Measurements from ENCODE around the gene HSPB7.

The HSPB7 gene

GRCh38 chr1:15998929-15999328 is 18.9 kb downstream of the HSPB7 start:
- no peak for TF ChIP-seq CTCF (IDR thresholded peaks at IDR 0.05; ENCODE audit: low read depth, low read length)
- DNase-seq (ENCODE audit: low read depth in 2 of 2): no peak

GRCh38 chr1:15997637-15998280 is 20.1 kb downstream of the HSPB7 start:
- no peak for DNase-seq (ENCODE audit: low read depth in 2 of 2)
- H3K4me3 ChIP-seq (replicated peaks in 1 of 2; ENCODE audit: low read depth in 2 of 2, low read length in 2 of 2): no peak overlapping the region
- TF ChIP-seq CTCF (IDR thresholded peaks at IDR 0.05; ENCODE audit: low read depth, low read length): no peak

More at GRCh38 chr1:15998929-15999328, 18.9 kb downstream of the HSPB7 start:
- no peak overlapping the region for H3K4me3 ChIP-seq (replicated peaks in 1 of 2; ENCODE audit: low read depth in 2 of 2, low read length in 2 of 2)

GRCh38 chr1:15997076-15997585 is 20.7 kb downstream of the HSPB7 start:
- TF ChIP-seq CTCF (IDR thresholded peaks at IDR 0.05; ENCODE audit: low read depth, low read length): no peak
- H3K4me3 ChIP-seq (replicated peaks in 1 of 2; ENCODE audit: low read depth in 2 of 2, low read length in 2 of 2): no peak overlapping the region
- no peak for DNase-seq (ENCODE audit: low read depth in 2 of 2)

GRCh38 chr1:15994590-15995351 is 23.1 kb downstream of the HSPB7 start:
- TF ChIP-seq CTCF (IDR thresholded peaks at IDR 0.05; ENCODE audit: low read depth, low read length): peak; percentile 96
- H3K4me3 ChIP-seq (replicated peaks in 1 of 2; ENCODE audit: low read depth in 2 of 2, low read length in 2 of 2): no peak overlapping the region
- peak; percentile 75 to 82 for DNase-seq (ENCODE audit: low read depth in 2 of 2)

GRCh38 chr1:15994081-15994480 is 23.8 kb downstream of the HSPB7 start:
- TF ChIP-seq CTCF (IDR thresholded peaks at IDR 0.05; ENCODE audit: low read depth, low read length): no peak
- H3K4me3 ChIP-seq (replicated peaks in 1 of 2; ENCODE audit: low read depth in 2 of 2, low read length in 2 of 2): no peak overlapping the region
- no peak for DNase-seq (ENCODE audit: low read depth in 2 of 2)

GRCh38 chr1:15993666-15994065 is 24.2 kb downstream of the HSPB7 start:
- TF ChIP-seq CTCF (IDR thresholded peaks at IDR 0.05; ENCODE audit: low read depth, low read length): no peak
- no peak for DNase-seq (ENCODE audit: low read depth in 2 of 2)
- no peak overlapping the region for H3K4me3 ChIP-seq (replicated peaks in 1 of 2; ENCODE audit: low read depth in 2 of 2, low read length in 2 of 2)
